Left lung (tissue), 10 donors: ENCODE measurements around the gene CAMK2A. TPM values are rescaled to one million over a fixed set of nuclear protein-coding genes. Genes with fewer than 3 reads are reported as not detected.
A peak's percentile ranks its signal among the peaks of the same experiment; 100 is the strongest.

Experiments
- ATAC-seq: fragments of 200-7000 bp; cut with Tn5 transposase; one replicate; pipeline ENCODE4 v1.9.1; 2020; ENCODE audit warnings: moderate library complexity
- DNase-seq, 4 donors: peaks; one replicate each; pipeline ENCODE4 v3.0.0-alpha.2; 2013 to 2020
- H3K27ac ChIP-seq, 2 donors: fragments of 200-600 bp; sonication (generic) in 1 of 2; one replicate each; pipeline versions ENCODE4 v1.5.0 to v1.8.0; 2020 to 2021
- H3K27me3 ChIP-seq, 2 donors: fragments of 200-600 bp; sonication (generic) in 1 of 2; one replicate each; pipeline versions ENCODE4 v1.5.0 to v1.8.0; 2020 to 2021
- H3K36me3 ChIP-seq, 2 donors: fragments of 200-600 bp; sonication (generic) in 1 of 2; one replicate each; pipeline versions ENCODE4 v1.5.0 to v1.8.0; 2020 to 2021
- H3K4me1 ChIP-seq, 2 donors: fragments of 200-600 bp; one replicate each; pipeline ENCODE4 v1.8.0; 2021
- H3K4me3 ChIP-seq, 2 donors: fragments of 200-600 bp; sonication (generic) in 1 of 2; one replicate each; pipeline versions ENCODE4 v1.5.0 to v1.8.0; 2020 to 2021; ENCODE audit warnings: mild to moderate bottlenecking in 1 of 2
- H3K9me3 ChIP-seq, 2 donors: fragments of 200-600 bp; sonication (generic) in 1 of 2; one replicate each; pipeline versions ENCODE4 v1.5.0 to v1.8.0; 2020 to 2021
- intact Hi-C, 2 donors: fragments of 100-400 bp; cut with DNase I; formaldehyde crosslinking; loops; one replicate each; pipeline versions ENCODE4 v1.11.2 to v1.14.2; 2022
- polyA plus RNA-seq, 6 donors: library from polyadenylated mRNA; unstranded; fragments of 120-200 nt; gene quantifications; one replicate each; pipeline ENCODE4 v1.2.1, GENCODE V29; 2013; ENCODE audit not compliant: insufficient read length in 6 of 6
- total RNA-seq, 2 donors: library from RNA; stranded (reverse); fragmentation: NEBNext Ultra II Directional; extraction: Animal tissue kit (Norgen Biotek cat#: 25700); gene quantifications; one replicate each; pipeline ENCODE4 v1.2.1, GENCODE V29; 2021
- TF ChIP-seq, protein P1 (sequence below), 2 donors: fragments of 200-600 bp; sonication (generic) in 1 of 2; IDR thresholded peaks; one replicate each; pipeline versions ENCODE4 v1.5.0 to v1.8.0; 2021; ENCODE audit warnings: antibody characterized with exemption in 2 of 2
- donor health status: DM: no; HTN: yes; CAD: no.
- donor health status: DM: no; HTN: no; CAD: no.

Gene CAMK2A
- total and polyA plus RNA-seq, 8 donors = 0.64 to 5.8 (median 4.7) TPM

DNA sequence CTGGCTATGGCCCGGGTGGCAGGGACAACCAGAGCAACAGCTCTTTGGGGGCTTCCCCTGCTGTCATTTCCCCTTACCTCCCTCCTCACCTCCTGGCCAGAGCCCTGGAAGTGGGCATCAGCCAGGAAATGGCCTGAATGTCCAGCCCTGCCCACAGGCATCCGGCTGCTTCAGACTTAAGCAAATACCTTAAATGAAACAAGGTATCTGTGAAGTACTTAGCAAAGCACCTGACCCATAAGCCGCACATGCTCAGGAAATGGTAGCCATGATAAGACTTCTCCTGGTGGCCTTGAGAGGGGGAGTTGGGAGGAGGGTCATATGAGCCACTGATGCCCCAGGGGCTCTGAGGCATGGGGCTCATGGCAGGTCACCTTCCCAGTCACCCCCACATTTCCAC lies 43.8 kb downstream of the CAMK2A start:
- Histone ChIP-seq H3K4me3 (no peak overlapping the region), H3K27ac (no peak overlapping the region), H3K36me3 (no peaks in the 10 kb centered on the region), H3K4me1 (no peaks in the 10 kb centered on the region), H3K27me3 (peaks cover 0 to 11% of the 10 kb centered on the region in 2 donors), H3K9me3 (no peaks in the 10 kb centered on the region)
- intact Hi-C loops = no loop called here
- peak; percentile 29 for ATAC-seq
- TF ChIP-seq, protein P1, sequence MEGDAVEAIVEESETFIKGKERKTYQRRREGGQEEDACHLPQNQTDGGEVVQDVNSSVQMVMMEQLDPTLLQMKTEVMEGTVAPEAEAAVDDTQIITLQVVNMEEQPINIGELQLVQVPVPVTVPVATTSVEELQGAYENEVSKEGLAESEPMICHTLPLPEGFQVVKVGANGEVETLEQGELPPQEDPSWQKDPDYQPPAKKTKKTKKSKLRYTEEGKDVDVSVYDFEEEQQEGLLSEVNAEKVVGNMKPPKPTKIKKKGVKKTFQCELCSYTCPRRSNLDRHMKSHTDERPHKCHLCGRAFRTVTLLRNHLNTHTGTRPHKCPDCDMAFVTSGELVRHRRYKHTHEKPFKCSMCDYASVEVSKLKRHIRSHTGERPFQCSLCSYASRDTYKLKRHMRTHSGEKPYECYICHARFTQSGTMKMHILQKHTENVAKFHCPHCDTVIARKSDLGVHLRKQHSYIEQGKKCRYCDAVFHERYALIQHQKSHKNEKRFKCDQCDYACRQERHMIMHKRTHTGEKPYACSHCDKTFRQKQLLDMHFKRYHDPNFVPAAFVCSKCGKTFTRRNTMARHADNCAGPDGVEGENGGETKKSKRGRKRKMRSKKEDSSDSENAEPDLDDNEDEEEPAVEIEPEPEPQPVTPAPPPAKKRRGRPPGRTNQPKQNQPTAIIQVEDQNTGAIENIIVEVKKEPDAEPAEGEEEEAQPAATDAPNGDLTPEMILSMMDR (IDR thresholded peaks at IDR 0.05) = no peak
- no peak for DNase-seq

DNA sequence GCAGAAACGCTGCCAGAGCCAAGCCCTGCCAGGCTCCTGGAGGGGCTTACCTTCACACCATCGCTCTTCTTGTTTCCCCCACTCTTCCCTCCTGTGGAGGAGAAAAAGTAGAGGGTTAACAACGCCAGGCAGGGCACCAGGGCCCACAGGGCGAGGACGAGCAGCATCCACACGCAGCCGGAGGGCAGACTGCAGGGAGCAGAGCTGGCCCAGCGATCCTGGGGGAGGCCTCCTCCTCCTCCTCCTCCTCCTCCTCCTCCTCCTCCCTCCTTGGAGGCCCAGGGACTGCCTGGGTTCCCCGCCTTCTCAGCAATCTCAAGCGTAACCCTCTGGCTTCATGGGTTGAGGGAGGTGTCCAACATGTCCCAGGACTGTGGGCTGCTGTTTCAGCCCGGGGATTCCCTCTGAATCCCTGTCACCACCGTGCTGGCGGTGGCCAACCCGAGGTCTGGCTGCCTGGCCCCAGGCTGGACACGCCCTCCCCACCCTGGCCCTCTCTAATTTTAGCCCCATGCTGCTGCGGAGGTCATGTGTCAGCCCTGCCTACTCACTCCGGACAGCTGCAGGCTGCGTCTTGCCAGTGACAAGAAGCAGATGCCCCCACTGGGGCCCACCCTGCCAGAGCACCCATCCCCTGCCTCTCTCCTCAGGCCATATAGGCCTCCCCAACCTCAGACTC lies 44.3 kb downstream of the CAMK2A start:
- peaks cover 0 to 11% of the 10 kb centered on the region in 2 donors for H3K27me3 ChIP-seq
- DNase-seq (peak in 2 of 4 donors; percentile 41 to 62), ATAC-seq (peak; percentile 34)
- no peaks in the 10 kb centered on the region for H3K4me1 ChIP-seq
- H3K9me3 ChIP-seq = no peaks in the 10 kb centered on the region
- TF ChIP-seq, protein P1 (IDR thresholded peaks at IDR 0.05) = no peak
- intact Hi-C loops = no loop called here
- no peaks in the 10 kb centered on the region for H3K36me3 ChIP-seq
- no peak overlapping the region for H3K27ac ChIP-seq
- no peak overlapping the region for H3K4me3 ChIP-seq

DNA sequence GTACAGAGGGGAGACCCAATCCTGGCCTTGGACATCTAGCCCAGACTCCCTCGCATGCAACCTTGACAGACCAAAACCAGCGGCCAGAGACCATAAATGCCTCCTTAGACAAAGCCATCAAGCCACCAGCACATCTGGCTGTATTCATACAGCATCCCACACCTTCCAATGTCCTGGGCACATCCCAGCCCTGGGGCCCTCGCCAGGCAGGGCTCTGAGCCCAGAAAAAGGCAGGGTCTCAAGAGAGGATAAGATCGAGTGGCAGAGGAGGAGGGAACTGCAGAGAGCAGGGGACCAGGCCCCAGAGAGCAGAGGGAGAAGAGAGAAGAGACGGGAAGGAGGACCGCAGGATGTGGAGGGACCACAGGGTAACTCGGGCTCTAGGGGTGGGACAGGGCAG lies 45.4 kb downstream of the CAMK2A start:
- Histone ChIP-seq H3K4me1 (no peaks in the 10 kb centered on the region), H3K4me3 (no peak overlapping the region), H3K27ac (no peak overlapping the region), H3K36me3 (no peaks in the 10 kb centered on the region), H3K27me3 (peaks cover 0 to 6% of the 10 kb centered on the region in 2 donors), H3K9me3 (no peaks in the 10 kb centered on the region)
- intact Hi-C loops = no loop called here
- DNase-seq (peak in 1 of 4 donors; percentile 20), ATAC-seq (no peak)
- TF ChIP-seq, protein P1 (IDR thresholded peaks at IDR 0.05) = no peak

DNA sequence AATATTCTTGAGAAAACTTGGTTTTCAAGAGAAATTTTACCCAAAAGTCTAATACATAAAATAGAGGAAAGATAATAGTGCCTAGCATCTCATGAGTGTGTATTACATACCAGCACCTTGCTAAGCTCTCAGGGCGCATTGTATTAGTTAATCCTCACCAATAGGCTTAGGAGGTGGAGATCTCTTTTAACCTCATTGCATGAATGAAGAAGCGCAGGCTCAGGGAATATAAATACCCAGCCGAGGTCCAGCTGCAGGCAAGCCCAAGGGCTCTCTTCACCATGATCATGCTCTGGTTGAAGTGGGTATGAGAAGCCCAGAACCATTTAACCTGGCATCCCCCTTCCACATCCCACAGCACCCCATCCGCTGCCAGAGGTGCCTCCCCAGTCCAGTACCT lies 46.0 kb downstream of the CAMK2A start:
- intact Hi-C loops = no loop called here
- no peak overlapping the region for H3K4me3 ChIP-seq
- no peak for ATAC-seq
- DNase-seq = peak in 1 of 4 donors; percentile 28
- TF ChIP-seq, protein P1 (IDR thresholded peaks at IDR 0.05) = no peak
- H3K36me3 ChIP-seq = no peaks in the 10 kb centered on the region
- no peaks in the 10 kb centered on the region for H3K9me3 ChIP-seq
- H3K27me3 ChIP-seq = no peaks in the 10 kb centered on the region
- H3K4me1 ChIP-seq = no peaks in the 10 kb centered on the region
- no peak overlapping the region for H3K27ac ChIP-seq

DNA sequence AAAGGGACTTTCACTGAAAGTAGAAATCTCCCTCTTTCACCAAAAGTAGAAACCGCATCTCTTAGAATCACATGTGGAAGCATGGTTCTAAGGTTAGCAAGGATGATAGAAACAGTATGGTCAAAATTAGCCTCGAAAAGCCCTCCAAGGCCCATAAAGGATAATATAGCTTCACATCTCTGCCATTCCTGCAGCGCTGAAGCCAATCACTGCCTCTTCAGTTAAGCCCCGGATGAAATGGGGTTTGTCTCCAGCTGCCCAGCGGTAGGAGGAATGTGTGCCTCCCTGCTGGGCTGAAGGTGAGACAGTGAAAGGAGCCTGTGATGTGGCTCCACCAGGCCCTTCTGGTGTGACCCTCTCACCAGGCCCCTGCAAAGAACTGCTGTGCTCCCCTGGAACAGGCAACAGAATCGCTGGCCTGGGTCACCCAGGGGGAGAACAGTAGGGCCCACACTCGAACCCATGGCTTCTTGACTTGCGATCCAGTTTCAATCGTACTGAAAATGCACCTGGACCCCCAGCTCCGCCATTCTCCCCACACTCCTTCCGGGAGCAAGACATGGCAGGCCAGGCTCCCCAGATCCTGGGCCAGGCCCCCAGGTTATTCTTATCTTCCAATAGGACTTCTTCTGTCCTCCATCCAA lies 47.2 kb downstream of the CAMK2A start:
- TF ChIP-seq, protein P1 (IDR thresholded peaks at IDR 0.05) = no peak
- ATAC-seq (no peak), DNase-seq (peak in 1 of 4 donors; percentile 38)
- no peaks in the 10 kb centered on the region for H3K4me1 ChIP-seq
- H3K27ac ChIP-seq = no peak overlapping the region
- intact Hi-C loops = no loop called here
- H3K4me3 ChIP-seq = no peak overlapping the region
- no peaks in the 10 kb centered on the region for H3K9me3 ChIP-seq
- no peaks in the 10 kb centered on the region for H3K36me3 ChIP-seq
- H3K27me3 ChIP-seq = no peaks in the 10 kb centered on the region
